ENCODE data around the gene LMF1.

LMF1 gene

DNA sequence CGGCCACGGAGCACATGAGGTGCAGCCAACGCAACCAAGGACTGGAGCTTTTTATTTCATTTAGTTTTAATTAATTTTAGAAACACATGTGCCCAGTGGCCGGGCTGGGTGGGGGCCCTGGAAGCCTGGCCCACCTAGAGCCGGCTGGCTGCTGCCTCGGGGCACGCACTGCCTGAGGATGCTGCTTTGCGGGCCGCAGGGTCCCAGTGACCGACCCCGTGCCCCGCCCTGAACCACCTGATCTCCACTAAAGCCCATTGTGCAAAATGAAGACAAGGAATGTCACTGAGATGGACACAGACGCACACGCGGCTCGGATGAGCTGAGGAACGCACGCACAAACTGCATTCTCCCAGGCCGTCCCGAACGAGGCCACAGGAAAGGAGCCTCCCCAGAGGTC is 39.6 kb downstream of the LMF1 start:
- no peak for DNase-seq (ENCODE audit: low read depth in 2 of 3, low spot score in 1 of 3)

DNA sequence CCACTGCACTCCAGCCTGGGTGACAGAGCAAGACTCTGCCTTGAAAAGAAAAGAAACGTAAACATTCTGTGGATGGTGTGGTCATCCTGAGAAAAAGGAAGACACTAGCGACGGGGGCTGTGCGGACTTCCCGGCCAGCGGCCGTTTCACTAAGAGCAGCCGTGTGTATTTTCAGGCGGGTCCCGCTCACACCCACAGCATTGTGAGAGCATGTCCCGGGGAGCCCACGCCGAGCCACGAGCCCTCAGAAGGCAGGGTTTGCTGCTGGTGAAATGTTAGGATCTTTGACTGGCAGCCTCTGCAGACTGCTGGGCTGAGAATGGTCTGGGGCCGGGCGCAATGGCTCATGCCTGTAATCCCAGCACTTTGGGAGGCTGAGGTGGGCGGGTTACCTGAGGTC is 40.3 kb downstream of the LMF1 start:
- no peak for DNase-seq (ENCODE audit: low read depth in 2 of 3, low spot score in 1 of 3)

DNA sequence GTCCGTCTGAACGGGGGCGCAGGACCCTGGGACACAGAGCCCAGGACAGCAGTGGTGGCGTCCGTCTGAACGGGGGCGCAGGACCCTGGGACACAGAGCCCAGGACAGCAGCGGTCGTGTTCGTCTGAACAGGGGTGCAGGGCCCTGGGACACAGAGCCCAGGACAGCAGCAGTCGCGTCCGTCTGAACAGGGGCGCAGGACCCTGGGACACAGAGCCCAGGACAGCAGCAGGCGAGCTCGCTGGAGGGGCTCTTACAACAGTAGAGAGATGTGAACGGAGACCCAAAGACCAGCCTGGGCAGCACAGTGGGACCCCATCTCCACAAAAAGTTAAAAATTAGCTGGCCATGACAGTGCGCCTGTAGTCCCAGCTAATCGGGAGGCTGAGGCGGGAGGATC is 40.7 kb downstream of the LMF1 start:
- no peak for DNase-seq (ENCODE audit: low read depth in 2 of 3, low spot score in 1 of 3)

DNA sequence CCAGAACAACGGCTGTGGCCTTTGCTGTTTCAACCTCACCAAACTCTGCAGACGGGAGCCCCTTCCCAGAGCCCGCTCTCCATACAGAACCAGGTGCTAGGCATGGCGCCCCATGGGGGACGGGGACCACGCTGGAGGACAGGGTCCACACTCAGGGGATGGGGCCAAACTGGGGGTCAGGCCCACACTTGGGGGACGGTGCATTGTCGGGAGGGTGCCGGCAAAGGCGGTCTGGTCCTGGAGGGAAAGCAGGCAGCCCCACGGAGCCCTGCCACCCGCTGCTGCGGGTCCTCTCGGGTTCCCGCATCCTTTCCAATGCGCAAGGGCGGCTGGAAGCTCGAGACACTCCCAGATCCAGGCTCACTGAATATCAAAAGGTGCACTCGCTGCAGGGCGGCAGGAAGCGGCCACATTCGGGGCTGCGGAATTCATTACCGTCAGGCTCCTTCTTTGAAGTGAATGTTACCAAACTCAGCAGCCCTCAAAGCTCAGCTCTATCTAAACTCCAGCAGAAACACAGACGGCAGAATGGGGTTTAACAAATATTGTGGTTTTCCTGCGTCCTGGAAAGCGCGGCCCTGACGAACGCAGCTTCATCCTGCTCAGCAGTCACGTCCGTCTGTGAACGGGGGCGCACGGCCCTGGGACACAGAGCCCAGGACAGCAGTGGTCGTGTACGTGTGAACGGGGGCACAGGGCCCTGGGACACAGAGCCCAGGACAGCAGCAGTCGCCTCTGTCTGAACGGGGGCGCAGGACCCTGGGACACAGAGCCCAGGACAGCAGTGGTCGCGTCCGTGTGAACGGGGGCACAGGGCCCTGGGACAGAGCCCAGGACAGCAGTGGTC is 41.3 kb downstream of the LMF1 start:
- no peak for DNase-seq (ENCODE audit: low read depth in 2 of 3, low spot score in 1 of 3)

DNA sequence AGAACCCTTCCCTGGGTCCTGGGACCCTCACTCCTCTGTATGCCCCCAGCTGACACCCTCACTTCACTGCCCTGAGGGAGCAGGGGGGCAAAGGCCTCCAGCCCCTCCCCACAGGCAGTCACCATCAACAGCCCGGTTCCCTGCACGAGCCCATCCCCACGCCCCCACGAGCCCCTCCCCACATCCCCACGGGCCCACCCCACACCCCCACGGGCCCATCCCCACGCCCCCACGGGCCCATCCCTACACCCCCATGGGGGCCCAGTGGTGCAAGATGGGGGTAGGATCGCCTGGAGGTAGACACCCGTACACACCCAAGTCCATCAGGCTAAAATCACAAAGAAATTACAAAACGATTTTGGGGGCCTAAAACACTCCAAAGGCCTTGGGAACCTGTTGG is 42.3 kb downstream of the LMF1 start:
- DNase-seq (ENCODE audit: low read depth in 2 of 3, low spot score in 1 of 3), result no peak

DNA sequence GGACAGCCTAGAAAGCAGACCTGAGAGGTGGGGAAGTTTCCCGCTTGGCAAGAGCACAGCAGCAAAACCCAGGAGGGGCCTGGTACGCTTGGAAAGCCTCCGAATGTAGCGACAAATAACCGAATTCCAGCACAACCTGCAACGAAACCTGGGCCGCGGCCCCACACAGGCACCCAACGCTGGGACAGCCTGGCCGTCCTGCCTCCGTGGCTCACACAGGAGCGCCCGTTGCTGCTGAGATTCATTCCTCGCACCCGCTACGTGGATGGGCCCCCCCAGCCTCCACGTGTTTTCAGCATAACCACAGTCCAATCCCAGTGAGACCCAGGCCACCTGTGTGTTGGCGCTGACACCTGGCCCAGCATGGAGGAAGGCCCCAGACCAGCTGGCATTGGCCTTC is 42.9 kb downstream of the LMF1 start:
- no peak for DNase-seq (ENCODE audit: low read depth in 2 of 3, low spot score in 1 of 3)

DNA sequence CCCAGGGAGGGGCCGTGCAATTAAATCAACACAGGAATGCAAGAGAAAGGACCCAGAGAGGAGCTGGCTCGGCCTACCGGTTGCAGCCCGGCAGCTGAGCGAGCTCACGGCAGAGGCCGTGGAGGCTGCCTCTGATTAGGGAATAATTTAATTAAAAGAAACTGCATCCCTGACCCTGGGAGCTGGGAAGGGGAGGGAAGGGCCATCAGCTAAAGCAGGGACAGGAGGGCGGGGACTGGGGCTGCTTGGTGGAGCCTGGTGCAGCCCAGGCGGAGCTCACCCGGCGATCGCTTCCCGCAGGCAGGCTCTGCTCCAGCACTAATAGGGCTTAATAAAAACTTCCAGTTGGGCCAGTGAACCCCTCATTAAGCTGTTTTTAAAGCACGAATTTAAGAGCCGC is 43.4 kb downstream of the LMF1 start:
- DNase-seq (ENCODE audit: low read depth in 2 of 3, low spot score in 1 of 3), result no peak

DNA sequence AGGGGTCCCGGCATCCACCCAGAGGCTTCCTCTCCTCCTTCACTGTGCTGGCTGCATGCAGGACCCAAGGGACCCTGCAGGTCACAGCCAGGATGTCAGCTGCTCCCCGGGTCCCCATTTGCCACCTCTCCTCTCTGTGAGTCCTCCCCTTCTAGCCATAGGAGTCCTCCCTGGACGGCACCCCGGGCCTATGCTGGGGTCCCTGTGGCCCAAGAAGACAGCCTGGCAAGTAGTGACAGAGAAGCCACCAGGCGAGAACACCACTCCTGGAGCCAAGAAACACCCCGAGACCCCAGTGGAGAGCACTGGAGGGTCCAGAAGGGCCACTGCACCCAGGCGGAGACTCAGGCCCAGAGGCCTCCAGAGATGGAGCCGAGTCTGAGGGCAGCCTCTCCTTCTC is 44.1 kb downstream of the LMF1 start:
- DNase-seq (ENCODE audit: low read depth in 2 of 3, low spot score in 1 of 3), result no peak

DNA sequence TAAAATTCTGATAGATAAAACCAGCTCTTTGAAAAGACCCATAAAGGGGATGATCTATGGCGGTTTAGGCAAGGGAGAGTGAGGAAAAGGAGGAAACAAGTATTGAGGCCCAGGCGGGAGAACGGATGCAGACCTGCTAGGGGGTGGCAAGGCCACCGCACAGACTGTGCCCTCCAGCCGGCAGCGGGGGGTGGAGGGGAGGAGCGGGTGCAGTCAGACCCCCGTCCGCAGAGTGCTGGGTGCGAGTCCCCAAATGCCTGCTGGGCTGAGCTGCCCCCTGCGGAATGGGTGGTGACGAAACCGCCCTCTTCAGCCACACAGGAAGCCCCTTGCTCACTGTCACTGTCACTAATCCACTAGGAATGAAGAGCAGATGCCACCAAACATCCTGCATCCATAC is 46.0 kb downstream of the LMF1 start:
- no peak for DNase-seq (ENCODE audit: low read depth in 2 of 3, low spot score in 1 of 3)

DNA sequence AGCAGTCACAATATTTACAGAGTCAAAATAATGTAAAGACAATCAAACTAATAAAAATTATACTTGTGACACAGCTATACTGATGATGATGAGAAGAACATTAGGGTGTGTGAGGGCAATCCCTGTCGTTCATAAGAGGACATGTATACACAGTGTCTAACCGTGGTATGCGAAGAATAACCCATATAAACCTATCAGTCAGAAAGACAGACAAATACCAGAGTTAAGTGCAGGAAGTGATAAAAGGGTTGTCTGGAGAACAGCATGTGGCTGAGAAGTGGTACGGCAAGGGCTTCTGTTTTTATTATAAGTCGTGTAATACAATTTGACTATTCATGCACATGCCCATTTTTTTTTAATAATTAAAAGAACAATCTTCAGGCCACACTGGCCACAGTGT is 46.7 kb downstream of the LMF1 start:
- no peak for DNase-seq (ENCODE audit: low read depth in 2 of 3, low spot score in 1 of 3)

DNA sequence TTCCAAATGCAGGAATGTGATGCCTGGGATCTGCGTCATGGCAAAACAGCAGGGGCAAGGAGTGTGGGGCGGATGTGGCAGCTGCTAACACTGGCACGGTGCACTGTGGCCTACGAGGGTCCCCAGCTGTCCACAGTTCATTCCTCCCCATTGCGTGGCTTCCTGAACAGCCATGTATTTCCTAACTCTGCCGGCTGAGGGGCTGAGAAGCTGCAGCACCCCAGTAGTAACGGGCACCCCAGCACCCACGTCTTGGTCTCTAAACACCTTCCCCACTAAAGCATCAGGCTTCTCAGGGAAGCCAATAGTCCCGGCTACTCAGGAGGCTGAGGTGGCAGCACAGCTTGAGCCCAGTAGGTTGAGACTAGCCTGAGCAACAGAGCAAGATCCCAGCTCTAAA is 47.6 kb downstream of the LMF1 start:
- no peak for DNase-seq (ENCODE audit: low read depth in 2 of 3, low spot score in 1 of 3)

DNA sequence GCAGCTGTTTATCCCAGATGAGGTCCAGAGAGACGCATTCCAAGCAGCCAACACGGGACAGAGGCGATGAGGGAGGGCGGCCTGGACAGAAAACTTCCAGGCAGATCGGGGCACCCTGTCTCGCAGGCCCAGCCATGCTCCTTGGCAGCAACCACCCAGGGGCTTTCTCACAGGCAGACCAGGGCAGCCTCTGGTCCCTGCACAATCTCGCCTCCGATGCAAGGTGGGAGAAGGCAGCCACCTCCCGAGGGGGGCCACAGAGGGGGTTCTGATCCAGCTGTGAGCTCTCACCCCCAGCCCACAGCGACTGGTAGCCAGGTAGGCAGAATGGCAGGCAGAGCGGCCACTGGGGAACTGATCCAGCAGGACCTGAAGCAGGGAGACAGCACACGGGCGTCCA is 48.7 kb downstream of the LMF1 start:
- DNase-seq (ENCODE audit: low read depth in 2 of 3, low spot score in 1 of 3), result no peak

DNA sequence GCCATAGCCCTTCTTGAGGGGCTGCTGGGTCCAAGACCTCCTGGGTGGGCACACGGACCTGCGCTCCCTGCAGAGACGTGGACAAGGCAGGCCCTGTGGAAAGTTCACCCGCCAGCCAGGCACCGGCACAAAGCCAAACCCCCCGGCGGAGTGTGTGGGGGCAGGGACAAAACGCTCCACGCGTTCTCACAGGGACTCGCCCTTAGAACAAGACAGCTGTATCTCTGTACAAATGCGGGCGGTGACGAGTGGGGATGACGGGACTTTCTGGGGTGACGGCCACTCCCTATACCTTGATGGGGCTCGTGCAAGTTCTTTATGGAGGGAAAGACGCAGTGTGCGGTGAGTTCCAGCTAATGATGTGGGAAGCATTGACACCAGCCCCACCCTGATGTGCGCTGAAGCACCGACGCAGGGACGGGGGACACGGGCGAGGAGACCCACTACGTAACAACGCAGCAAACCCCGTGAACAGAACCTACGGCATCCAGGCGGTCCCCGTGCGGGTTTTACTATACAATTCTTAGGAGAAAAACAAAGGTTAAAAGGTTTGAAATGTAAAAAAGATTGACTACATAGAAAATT is 49.4 kb downstream of the LMF1 start:
- DNase-seq (ENCODE audit: low read depth in 2 of 3, low spot score in 1 of 3), result no peak

DNA sequence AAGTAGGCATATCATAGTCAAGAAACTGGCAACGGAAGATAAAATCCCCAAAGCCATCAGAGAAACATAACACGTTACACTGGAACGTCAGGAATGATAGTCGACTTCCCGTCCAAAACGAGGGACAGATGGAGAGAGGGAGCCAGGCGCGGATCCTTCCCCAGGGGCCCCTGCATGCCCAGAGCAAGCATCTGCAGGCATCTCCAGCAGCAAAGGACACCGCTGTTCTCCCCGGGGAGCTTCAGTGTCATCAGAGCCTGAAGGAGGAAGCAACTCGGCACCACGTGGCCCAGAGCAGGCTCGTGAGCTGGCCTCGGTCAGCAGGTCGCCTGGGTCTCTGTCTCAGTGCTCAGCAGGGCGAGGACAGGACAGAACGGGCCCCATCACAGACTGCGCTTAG is 50.1 kb downstream of the LMF1 start:
- DNase-seq (ENCODE audit: low read depth in 2 of 3, low spot score in 1 of 3), result no peak

DNA sequence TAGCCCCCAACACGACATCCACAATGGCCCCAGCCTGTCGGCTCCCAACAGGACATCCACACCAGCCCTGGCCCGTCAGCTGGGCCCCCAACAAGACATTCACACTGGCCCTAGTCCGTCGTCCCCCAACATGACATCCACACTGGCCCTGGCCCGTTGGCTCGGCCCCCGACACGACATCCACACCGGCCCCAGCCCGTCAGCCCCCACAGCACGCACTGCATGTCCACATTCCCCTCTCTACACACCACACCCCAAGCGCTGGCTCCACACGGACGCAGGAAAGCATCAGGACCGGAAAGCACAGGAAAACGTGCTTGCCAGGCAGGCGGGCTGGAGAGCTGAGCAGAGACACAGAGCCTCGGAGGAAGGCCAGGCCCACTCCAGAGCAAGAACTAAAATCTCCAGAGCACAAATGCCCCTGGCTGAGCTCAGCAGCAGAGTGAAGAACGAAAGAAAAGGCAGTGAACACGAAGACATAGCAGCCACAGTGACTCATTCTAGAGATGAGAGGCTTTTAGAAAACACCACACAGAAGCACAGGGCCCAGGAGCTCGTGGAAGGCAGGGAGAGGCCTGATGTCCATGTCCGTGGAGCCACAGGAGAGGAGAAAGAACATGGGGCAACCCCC is 50.6 kb downstream of the LMF1 start:
- DNase-seq (ENCODE audit: low read depth in 2 of 3, low spot score in 1 of 3), result no peak

DNA sequence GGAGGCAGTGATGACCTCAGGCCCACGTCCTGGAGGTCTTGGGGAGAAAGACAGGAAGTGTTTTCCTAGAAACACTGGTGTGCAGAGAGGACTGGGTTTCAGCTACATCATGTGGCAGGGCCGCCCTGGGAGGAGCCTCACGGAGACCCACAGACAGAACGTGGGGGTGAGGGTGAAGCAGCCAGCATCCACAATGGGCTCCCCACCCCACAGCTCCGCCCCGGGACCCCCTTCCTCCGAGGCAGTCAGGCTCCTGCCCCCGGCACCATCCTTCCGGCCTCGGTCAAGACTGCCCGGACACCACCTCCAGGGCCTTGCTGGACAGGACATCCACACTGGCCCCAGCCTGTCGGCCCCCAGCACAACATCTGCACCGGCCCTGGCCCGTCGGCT is 51.1 kb downstream of the LMF1 start:
- DNase-seq (ENCODE audit: low read depth in 2 of 3, low spot score in 1 of 3), result no peak

DNA sequence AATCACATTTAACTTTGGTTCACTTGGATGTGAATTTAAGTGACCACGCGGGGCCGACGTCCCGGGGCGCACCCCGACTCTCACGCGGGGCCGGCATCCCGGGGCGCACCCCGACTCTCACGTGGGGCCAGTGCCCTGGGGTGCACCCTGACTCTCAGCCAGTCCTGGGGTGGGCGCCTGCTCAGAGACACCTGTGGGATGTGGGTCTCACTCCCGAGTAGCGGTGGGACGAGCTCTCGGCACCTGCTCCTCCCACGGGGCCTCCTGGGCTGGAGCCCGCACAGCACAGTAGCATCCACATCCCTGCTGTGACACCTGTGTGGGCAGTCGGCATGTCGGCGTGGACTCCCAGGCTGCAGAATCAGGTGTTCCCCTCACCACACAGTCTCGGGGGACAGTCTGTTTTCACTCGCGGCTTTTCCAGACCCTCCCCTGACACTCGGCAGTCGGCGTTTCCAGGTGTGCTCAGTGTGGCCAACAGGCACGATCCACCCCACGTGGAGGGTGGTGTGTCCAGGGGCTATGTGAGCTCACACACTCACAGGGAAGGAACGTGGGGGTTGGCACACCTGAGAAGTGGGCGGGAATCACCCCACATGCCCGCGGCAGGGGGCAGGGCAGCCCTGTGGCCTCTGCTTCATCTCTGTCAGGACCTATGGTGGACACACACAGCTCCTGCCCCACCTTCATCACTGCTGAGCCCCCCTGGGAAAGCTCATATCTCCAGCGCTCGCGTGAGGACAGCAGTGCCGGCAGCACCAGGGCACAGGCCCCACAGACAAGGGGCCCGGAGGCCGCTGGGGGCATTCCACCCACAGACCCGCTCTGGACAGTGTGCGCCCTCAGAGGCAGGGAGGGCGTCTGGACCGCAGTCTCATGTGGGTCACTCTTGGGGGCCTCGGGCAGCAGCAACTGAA is 51.8 kb downstream of the LMF1 start:
- DNase-seq (ENCODE audit: low read depth in 2 of 3, low spot score in 1 of 3), result no peak

DNA sequence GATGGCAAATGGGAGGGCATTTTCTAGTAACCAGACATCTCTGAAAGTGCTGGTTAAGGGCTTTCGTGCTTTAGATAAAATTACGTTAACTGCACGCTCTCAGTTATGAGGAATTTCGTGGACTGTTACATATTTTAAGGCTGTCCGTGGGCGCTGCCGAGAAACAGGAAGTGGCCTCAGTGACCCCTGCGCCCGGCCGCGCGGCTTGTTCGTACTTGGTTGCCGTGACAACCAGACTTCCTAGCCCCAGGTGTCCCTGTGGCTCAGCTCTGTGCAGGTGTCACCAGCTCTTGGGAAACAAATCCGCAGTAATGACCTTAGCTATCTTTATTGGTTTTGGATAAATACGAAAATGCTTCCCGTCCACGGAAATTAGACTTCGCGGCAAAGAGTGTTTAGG is 52.7 kb downstream of the LMF1 start:
- no peak for DNase-seq (ENCODE audit: low read depth in 2 of 3, low spot score in 1 of 3)

DNA sequence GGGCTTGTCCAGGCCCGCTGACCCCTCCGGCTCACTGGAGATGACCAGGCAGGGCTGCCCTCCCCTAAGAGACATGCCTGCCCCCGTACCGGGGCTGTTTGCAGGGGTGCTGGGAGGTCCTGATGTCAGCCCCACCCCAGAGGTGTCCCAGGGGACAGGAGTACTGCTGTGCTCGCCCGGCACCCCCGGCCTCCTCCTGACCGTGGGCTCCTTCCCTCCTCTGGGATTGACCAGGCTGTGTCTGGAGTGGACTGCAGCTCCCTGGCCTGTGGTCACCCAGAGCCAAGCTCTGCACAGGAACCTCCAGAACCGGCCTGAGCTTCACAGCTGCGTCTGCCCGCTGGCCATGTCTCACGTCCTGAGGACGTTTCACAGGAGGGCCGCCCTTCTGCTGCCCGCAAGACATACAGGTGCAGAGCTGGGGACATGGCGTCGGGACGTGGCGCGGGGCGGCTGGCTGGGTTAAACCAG is 53.2 kb downstream of the LMF1 start:
- no peak for DNase-seq (ENCODE audit: low read depth in 2 of 3, low spot score in 1 of 3)

DNA sequence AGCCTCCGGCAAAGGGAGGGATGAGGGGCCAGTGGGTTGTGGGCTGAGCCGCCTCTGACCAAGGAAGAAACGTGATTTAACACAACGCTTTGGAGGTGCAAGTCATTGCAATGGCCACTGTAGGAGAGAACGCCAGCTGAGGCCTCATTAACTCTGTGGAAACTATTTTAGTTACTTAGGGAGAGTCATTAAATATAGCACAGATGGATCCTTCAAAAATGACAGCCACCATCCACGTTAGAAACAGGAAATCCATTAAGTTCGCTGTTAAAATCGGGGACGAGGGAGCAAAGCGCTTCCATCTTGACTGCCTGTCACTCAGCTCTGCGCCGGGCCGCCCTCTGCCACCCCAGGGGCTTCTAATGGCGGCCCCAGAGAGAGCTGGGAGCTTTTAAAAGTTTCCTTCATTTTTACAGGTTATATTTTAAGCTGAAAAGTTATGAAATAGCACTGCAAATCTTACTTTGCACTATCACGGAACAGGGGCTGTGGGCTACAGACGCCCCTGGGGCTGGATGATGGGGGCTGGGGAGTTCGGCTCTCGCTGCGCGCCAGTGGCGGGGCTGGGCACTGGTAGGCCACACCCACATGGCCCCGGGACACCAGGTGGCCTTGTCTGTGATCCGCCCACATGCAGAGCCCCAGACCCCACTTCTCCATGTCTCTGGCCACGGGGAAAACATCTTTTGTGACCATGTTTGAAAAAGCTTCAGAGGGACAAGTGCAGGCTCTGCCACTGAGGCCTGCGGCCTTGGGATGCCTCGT is 54.6 kb downstream of the LMF1 start:
- no peak for DNase-seq (ENCODE audit: low read depth in 2 of 3, low spot score in 1 of 3)

DNA sequence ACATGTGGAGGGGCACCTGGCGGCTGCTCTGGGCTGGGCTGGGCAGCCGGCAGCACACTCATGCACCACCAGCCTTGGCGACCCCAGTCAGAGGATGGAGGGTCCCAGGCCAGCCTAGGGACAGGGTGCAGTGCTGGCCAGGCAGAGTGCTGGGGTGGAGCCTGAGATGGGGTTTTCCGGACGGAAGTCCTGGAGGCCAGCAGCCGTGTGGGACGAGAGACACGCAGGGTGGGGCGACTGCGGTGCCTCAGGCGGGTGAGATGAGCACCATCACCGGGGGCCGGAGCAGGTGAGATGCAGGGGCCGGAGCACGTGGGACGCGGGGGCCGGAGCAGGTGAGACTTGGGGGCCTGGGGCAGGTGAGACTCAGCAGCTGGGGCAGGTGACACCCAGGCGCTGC is 55.2 kb downstream of the LMF1 start:
- DNase-seq (ENCODE audit: low read depth in 2 of 3, low spot score in 1 of 3), result no peak
